NCI-H2196 treated with DMSO at 0.1 percent for 48 hours (cell line): ENCODE measurements around the gene SLC22A25.
"Not testable (repeated sequence)": the region's sequence is repeated elsewhere in the genome, so short reads cannot be mapped to it uniquely, and the experiment has no call there.

ENCODE experiments used
- DNase-seq: peaks from one replicate; lab custom pipeline; 2025; ENCODE audit not compliant: unreplicated experiment; lab: John Stamatoyannopoulos, UW

The SLC22A25 gene

DNA sequence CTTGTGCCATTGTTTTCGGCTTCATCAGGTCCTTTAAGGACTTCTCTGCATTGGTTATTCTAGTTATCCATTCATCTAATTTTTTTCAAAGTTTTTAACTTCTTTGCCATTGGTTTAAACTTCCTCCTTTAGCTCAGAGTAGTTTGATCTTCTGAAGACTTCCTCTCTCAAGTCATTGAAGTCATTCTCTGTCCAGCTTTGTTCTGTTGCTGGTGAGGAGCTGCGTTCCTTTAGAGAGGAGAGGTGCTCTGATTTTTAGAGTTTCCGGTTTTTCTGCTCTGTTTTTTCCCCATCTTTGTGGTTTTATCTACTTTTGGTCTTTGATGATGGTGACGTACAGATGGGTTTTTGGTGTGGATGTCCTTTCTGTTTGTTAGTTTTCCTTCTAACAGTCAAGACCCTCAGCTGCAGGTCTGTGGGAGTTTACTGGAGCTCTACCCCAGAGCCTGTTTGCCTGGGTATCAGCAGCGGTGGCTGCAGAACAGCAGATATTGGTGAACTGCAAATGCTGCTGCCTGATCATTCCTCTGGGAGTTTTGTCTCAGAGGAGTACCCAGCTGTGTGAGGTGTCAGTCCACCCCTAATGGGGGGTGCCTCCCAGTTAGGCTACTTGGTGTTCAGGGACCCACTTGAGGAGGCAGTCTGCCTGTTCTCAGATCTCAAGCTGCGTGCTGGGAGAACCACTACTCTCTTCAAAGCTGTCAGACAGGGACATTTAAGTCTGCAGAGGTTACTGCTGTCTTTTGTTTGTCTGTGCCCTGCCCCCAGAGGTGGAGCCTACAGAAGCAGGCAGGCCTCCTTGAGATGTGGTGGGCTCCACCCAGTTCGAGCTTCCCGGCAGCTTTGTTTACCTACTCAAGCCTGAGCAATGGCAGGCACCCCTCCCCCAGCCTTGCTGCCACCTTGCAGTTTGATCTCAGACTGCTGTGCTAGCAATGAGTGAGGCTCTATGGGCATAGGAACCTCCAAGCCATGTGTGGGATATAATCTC is 7.6 kb downstream of the SLC22A25 start:
- DNase-seq = not testable (repeated sequence)

DNA sequence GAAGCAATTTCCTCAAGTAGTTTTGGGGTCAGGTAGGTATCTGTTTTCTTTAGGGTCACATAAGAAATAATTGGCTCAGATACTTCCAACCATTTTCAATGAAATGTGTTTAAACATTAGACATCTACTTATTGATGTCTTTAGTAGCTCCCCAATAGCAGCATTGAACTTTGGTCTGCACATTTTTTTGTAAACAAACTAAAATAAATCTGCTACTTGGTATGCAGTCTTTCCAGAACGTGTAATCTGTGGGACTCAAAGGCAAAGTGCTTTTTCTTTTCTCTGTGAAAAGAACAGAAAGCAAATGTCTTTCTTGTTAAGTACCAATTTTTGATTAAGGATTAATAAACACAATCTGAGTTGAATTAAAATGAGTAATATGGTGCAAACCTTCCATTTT is 13.6 kb downstream of the SLC22A25 start:
- no peak for DNase-seq

DNA sequence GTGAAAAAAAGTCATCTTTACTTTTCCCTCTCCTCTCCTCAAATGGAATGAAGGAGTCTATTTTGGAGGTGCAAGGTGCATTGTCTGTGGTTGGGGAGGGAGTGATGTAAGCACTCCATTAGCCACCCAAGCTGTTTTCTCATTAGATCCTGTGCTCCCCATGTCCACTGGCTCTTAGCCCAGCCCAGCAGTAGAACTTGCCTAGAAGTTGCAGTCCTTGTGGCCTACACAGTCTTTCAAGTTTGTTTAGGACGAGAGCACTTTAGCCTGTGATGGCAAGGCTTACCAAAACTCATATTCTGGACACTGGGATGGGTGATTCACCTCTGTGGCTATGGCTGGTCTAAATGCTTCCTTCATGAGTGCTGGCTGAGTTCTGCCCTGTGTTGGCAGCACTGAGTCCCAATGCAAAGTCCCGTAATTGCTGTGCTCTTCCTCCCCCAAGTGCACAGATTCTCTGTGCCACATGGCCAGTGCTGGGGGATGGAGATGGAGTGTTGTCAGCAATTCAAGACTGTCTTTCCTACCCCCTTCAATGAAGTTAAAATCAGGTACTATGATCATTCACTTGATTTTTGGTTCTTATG is 15.8 kb downstream of the SLC22A25 start:
- DNase-seq = no peak

DNA sequence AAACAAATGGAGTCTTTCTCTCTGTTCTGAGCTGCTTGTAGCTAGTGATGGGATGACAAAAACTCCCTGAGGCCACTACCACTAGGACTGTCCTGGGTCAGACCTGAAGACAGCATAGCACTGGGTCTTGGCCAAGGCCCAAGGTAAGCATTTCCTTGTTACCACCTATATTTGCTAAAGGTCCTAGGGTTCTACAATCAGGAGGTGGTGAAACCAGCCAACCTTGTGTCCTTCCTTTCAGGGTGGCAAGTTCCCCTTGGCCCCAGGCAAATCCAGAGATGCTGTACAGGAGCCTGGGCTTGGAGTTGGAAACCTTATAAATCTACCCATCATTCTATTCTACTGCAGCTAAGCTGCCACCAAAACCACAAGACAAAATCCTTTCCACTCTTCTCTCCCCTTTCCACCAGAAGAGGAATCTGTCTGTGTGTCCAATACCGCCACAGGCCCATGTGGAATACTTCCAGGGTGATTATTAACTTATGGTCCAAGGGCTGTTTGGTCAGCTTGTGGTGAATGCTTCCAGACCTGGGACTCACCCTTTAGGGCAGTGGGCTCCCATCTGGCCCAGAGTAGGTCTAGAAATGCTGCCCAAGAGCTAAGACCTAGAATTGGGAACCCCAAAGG is 16.8 kb downstream of the SLC22A25 start:
- no peak for DNase-seq

DNA sequence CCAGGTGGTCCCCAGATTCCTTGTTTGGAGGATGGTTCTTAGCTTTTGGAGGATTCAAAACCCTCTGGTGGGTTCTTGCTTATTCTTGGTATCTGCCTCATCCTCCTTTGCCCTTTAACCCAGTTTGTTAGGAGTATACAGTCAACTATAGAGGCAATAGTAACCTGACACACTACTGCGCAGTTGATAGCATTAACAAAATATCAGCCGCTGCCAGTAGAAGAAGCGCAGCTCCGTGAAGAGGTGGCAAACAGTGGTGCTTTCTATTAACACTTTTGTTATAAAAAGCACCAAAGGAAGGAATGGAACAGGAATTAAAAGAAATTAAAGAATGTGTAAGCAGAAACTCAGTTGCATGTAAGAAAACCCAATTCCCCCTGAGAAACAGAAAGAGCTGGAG is 29.3 kb downstream of the SLC22A25 start:
- no peak for DNase-seq

DNA sequence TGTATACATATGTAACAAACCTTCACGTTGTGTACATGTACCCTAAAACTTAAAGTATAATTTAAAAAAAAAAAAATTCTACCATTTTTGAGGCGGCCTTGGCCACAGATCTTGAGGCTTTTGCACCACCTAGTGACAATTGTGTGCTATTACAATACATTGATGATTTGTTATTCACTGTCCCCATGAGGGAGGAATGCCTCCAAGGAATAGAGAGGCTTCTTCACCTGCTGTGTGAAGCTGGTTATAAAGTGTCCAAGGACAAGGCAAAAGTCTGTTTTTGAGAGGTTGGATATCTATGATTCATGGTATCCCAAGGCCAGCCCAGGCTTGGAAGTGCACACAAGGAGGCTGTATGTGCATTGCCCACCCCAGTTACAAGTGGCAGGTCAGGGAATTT is 30.7 kb downstream of the SLC22A25 start:
- DNase-seq = no peak

DNA sequence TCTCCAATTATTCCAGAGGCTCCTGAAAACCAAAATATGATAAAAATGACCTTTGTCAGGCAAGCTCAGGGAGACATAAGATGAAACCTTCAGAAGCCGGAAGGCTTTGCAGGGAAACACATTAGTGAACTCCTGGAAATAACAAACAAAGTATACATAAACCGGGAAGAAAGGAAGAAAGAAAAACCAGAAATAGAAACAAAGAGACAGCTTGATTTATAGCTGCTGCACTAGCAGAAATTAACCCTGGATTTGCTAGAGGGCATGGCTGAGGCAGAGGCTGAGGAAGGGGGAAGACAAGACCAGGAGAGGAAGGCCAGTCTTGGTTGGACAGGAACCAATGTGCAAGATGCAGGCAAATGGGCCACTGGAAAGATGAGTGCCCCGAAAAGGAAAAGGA is 33.3 kb downstream of the SLC22A25 start:
- DNase-seq = no peak
